CD4-positive, alpha-beta T cell (primary cell): Measurements from ENCODE around the gene SCARF1. TPM values are rescaled to one million over a fixed set of nuclear protein-coding genes. Genes with fewer than 3 reads are reported as not detected.

ENCODE experiments used
- ATAC-seq: fragments of 200-7000 bp; cut with Tn5 transposase; one replicate; pipeline ENCODE4 v1.10.0; 2022; ENCODE audit warnings: mild to moderate bottlenecking; ENCODE audit not compliant: poor library complexity
- CTCF ChIA-PET: fragments of 350-600 bp; sonication (Branson Sonifier 250); formaldehyde crosslinking; loops from one replicate; lab custom pipeline; 2021; ENCODE audit warnings: antibody characterized with exemption, inconsistent platforms; lab: Charles Lee
- POLR2A ChIA-PET: fragments of 350-600 bp; sonication (Branson Sonifier 250); formaldehyde crosslinking; loops from one replicate; lab custom pipeline; 2021; ENCODE audit warnings: antibody characterized with exemption, inconsistent platforms; lab: Charles Lee
- DNase-seq, 14 experiments: peaks; one replicate each; pipeline ENCODE4 v3.0.0-alpha.2; 2013 to 2020; ENCODE audit warnings: mixed read lengths in 2 of 14
- H3K27ac ChIP-seq, 2 donors: one replicate each; pipeline versions ENCODE4 v1.5.1 to v1.7.0; 2013; ENCODE audit warnings: low read length in 2 of 2, low read depth in 1 of 2, mild to moderate bottlenecking in 1 of 2
- H3K27me3 ChIP-seq, 2 experiments: 1 replicate in 1 of 2; 2 replicates in 1 of 2; pipeline versions ENCODE4 v1.6.1 to v1.7.0; 2013; ENCODE audit warnings: low read length in 2 of 2, control low read depth in 1 of 2, mild to moderate bottlenecking in 1 of 2, moderate library complexity in 1 of 2; ENCODE audit not compliant: insufficient read depth in 2 of 2, control insufficient read depth in 1 of 2
- H3K36me3 ChIP-seq: one replicate; pipeline ENCODE4 v1.6.1; 2013; ENCODE audit warnings: low read length, control low read depth; ENCODE audit not compliant: insufficient read depth
- H3K4me1 ChIP-seq: one replicate; pipeline ENCODE4 v1.6.1; 2013; ENCODE audit warnings: low read length, control low read depth; ENCODE audit not compliant: insufficient read depth
- H3K4me3 ChIP-seq: one replicate; pipeline ENCODE4 v1.5.1; 2013; ENCODE audit warnings: mild to moderate bottlenecking, low read length, moderate library complexity
- H3K9me3 ChIP-seq, 2 experiments: 1 replicate in 1 of 2; 2 replicates in 1 of 2; pipeline versions ENCODE4 v1.6.1 to v1.7.0; 2013; ENCODE audit warnings: low read length in 2 of 2, mild to moderate bottlenecking in 2 of 2, control low read depth in 1 of 2, moderate library complexity in 1 of 2; ENCODE audit not compliant: control insufficient read depth in 1 of 2, insufficient read depth in 1 of 2
- H3K27ac Mint-ChIP-seq: one replicate; pipeline ENCODE4 v1.8.0; 2020; ENCODE audit warnings: mixed read lengths
- H3K27me3 Mint-ChIP-seq: one replicate; pipeline ENCODE4 v1.8.0; 2021; ENCODE audit warnings: mixed read lengths
- H3K36me3 Mint-ChIP-seq: one replicate; pipeline ENCODE4 v1.8.0; 2021; ENCODE audit warnings: low read depth, mixed read lengths
- H3K4me1 Mint-ChIP-seq: one replicate; pipeline ENCODE4 v1.8.0; 2021; ENCODE audit warnings: low read depth, mixed read lengths
- H3K4me3 Mint-ChIP-seq: one replicate; pipeline ENCODE4 v1.8.0; 2020; ENCODE audit warnings: mild to moderate bottlenecking, mixed read lengths
- H3K9me3 Mint-ChIP-seq: one replicate; pipeline ENCODE4 v1.8.0; 2020; ENCODE audit warnings: mixed read lengths
- intact Hi-C, 2 experiments: fragments of 100-400 bp; cut with DNase I in 1 of 2; cut with micrococcal nuclease in 1 of 2; formaldehyde crosslinking; loops; one replicate each; pipeline versions ENCODE4 v1.15.1 to v1.9.0; 2023 to 2025; cut with DNase I, micrococcal nuclease
- total RNA-seq, 174 experiments: library from RNA in 2 of 174; stranded (reverse) in 2 of 174; gene quantifications; one replicate each; pipeline ENCODE4 v1.2.3 and lab custom pipeline; 2021 to 2026
- TF ChIP-seq, protein P1 (sequence below): fragments of 200-600 bp; IDR thresholded peaks from one replicate; pipeline ENCODE4 v1.8.0; 2022; ENCODE audit warnings: antibody characterized with exemption, mild to moderate bottlenecking

Gene SCARF1
- total RNA-seq, 2 experiments from 2014 or later, result 0.41 to 0.45 TPM

DNA sequence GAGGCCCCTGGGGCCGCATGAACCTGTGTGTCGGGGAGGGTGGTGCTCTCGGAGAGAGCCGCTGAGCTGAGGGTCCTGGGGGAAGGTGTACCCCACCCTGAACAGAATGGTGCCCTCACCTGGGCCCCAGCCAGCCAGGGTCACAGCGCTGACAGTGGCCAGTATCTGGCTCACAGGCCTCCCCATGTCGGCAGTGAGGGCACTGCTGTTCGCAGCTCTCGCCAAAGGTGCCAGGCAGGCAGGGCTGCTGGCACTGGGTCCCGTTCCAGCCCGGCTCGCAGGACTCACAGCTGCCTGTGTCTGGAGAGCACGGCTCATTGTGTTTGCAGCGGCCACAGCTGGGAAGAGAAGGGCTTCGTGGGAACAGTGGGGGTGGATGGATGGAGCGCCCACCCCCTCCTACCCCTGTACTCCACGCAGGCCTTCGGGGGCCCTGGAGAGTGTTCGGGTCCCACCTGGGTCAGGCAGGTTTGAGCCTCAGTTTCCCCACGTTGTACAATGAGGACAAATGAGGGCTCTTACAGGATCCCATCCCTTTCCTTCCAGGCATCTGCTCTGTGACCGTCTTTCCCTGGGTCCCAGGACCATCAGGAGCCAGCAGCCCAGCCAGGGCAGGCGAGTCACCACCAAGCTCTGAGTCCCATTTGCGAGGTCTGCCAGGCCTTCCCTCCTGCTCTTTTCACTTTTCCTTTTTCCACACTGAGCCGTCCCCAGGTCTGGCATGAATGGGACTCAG, 5.0 kb downstream of the SCARF1 start:
- ATAC-seq (no peak), DNase-seq (peak in 1 of 14 experiments; percentile 47)
- no peaks in the 10 kb centered on the region for H3K27me3 Mint-ChIP-seq
- peaks cover 4% of the 10 kb centered on the region for H3K36me3 Mint-ChIP-seq
- Histone ChIP-seq H3K27ac (no peak overlapping the region), H3K36me3 (no peaks in the 10 kb centered on the region), H3K9me3 (peaks cover 0 to 5% of the 10 kb centered on the region in 2 experiments), H3K4me1 (peaks cover 18% of the 10 kb centered on the region), H3K4me3 (no peak overlapping the region), H3K27me3 (no peaks in the 10 kb centered on the region)
- H3K27ac Mint-ChIP-seq, result no peak overlapping the region
- ChIA-PET POLR2A (interaction anchor here (1.0 to 1.9 kb wide), 3 partner anchors 9 to 626 kb away, joined by 3 to 9 read pairs (median 3); partner anchors contain the start of gene RILP), CTCF (interaction anchor here (1.1 to 2.4 kb wide), 2 partner anchors 9 to 11 kb away, joined by 6 to 8 read pairs; partner anchors contain the start of gene RILP)
- intact Hi-C loops, result no loop called here
- H3K4me1 Mint-ChIP-seq, result peaks cover 11% of the 10 kb centered on the region
- no peaks in the 10 kb centered on the region for H3K9me3 Mint-ChIP-seq
- no peak overlapping the region for H3K4me3 Mint-ChIP-seq
- TF ChIP-seq, protein P1, sequence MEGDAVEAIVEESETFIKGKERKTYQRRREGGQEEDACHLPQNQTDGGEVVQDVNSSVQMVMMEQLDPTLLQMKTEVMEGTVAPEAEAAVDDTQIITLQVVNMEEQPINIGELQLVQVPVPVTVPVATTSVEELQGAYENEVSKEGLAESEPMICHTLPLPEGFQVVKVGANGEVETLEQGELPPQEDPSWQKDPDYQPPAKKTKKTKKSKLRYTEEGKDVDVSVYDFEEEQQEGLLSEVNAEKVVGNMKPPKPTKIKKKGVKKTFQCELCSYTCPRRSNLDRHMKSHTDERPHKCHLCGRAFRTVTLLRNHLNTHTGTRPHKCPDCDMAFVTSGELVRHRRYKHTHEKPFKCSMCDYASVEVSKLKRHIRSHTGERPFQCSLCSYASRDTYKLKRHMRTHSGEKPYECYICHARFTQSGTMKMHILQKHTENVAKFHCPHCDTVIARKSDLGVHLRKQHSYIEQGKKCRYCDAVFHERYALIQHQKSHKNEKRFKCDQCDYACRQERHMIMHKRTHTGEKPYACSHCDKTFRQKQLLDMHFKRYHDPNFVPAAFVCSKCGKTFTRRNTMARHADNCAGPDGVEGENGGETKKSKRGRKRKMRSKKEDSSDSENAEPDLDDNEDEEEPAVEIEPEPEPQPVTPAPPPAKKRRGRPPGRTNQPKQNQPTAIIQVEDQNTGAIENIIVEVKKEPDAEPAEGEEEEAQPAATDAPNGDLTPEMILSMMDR, result no peak

DNA sequence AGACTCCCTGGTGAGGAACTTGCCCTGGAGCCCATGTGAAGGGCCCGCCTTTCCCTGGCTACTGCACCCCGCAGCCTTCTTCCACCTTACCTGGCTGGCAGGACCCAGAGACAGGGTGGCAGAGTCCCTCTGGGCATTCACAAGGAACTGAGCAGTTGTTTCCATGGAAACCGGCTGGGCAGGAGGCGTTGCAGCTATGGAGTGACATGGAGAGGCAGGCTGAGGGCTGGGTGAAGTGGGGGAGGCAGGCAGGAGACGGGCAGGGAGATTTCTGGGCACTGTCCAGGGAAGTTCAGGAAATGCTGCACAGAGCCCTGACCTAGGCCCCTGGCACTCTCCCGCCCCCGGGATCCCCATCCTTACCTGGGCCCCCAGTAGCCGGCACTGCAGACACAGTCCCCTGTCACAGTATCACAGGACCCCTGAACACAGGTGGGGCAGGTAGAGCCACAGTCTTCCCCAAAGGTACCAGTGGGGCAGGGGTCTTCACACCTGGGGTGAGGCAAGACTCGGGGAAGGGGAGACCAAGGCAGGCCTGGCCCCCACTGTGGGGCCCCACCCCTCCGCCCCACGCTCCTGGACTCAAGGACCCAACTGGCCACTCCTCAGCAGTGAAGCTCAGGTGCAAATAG, 5.9 kb downstream of the SCARF1 start:
- Histone ChIP-seq H3K27me3 (no peaks in the 10 kb centered on the region), H3K9me3 (peaks cover 0 to 5% of the 10 kb centered on the region in 2 experiments), H3K4me1 (peaks cover 10% of the 10 kb centered on the region), H3K36me3 (no peaks in the 10 kb centered on the region), H3K27ac (no peak overlapping the region), H3K4me3 (no peak overlapping the region)
- Mint-ChIP-seq H3K27me3 (no peaks in the 10 kb centered on the region), H3K4me1 (peaks cover 7% of the 10 kb centered on the region), H3K27ac (no peak overlapping the region), H3K9me3 (no peaks in the 10 kb centered on the region), H3K4me3 (no peak overlapping the region), H3K36me3 (peaks cover 4% of the 10 kb centered on the region)
- CTCF ChIA-PET, result interaction anchor here (1.1 to 2.4 kb wide), 2 partner anchors 10 kb away, joined by 6 to 8 read pairs; partner anchors contain the start of gene RILP
- POLR2A ChIA-PET, result interaction anchor here (1.2 to 1.4 kb wide), 2 partner anchors 10 kb away, joined by 3 to 4 read pairs; partner anchors contain the start of gene RILP
- intact Hi-C loops, result no loop called here
- ATAC-seq, result no peak
- no peak for DNase-seq
- TF ChIP-seq, protein P1, result no peak

DNA sequence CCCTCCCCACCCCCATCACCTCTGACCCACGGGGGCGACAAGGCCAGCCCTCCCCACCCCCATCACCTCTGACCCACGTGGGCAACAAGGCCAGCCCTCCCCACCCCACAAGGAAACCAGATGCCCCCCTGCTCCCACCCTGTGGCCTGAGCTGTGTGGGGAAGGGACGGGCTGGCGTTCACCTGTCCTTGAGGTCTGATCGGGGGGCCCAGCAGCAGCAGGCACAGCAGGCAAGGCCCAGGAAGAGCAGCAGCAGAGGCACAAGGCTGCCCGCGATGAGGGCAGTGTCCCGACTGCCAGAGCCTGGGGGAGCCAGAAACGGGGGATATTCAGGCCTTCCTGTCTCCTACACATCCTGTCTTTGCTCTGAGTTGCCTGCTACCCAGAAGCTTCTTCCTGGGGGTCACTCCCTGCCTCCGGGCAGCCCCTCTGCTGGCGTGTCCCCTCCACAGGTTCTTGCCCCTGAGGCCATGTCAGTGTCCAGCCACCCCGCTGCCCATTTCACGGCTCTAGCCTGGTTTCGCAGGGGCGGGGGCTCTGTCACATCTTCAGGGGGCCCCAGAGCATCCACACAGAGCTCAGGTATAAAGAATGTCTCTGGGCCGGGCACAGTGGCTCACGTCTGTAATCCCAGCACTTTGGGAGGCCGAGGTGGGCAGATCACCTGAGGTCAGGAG, 6.8 kb downstream of the SCARF1 start:
- Histone ChIP-seq H3K4me1 (peaks cover under 1% of the 10 kb centered on the region), H3K36me3 (no peaks in the 10 kb centered on the region), H3K9me3 (peaks cover 0 to 5% of the 10 kb centered on the region in 2 experiments), H3K27me3 (no peaks in the 10 kb centered on the region), H3K4me3 (no peak overlapping the region), H3K27ac (no peak overlapping the region)
- Mint-ChIP-seq H3K4me1 (no peaks in the 10 kb centered on the region), H3K27ac (no peak overlapping the region), H3K27me3 (no peaks in the 10 kb centered on the region), H3K36me3 (no peaks in the 10 kb centered on the region), H3K9me3 (no peaks in the 10 kb centered on the region), H3K4me3 (no peak overlapping the region)
- TF ChIP-seq, protein P1, result no peak
- CTCF ChIA-PET, result interaction anchor here (2.4 kb wide), 1 partner anchor 9 kb away, joined by 8 read pairs; no protein-coding TSS in a partner anchor
- ATAC-seq (no peak), DNase-seq (no peak)
- POLR2A ChIA-PET, result interaction anchor here (1.4 kb wide), 1 partner anchor 9 kb away, joined by 4 read pairs; no protein-coding TSS in a partner anchor
- intact Hi-C loops, result no loop called here
